MM.1S (cell line): ENCODE data around the gene LIPG.

Experiments used
- DNase-seq: peaks from one replicate; pipeline ENCODE4 v3.0.0-alpha.2; 2015
- H2AFZ ChIP-seq: fragments of 300-600 bp; sonication (generic); 2 replicates; pipeline ENCODE4 v1.6.0; 2016; ENCODE audit warnings: antibody characterized with exemption, low read length
- H3F3A ChIP-seq: fragments of 300-600 bp; sonication (generic); 2 replicates; pipeline ENCODE4 v1.6.1; 2016; ENCODE audit warnings: mild to moderate bottlenecking, antibody characterized with exemption, low read length, moderate library complexity, mixed read lengths; ENCODE audit not compliant: insufficient read depth
- H3K27ac ChIP-seq: fragments of 300-600 bp; sonication (generic); 2 replicates; pipeline ENCODE4 v1.5.1; 2016; ENCODE audit warnings: mild to moderate bottlenecking, low read length
- H3K27me3 ChIP-seq: fragments of 300-600 bp; sonication (generic); replicated peaks from 2 replicates; pipeline ENCODE4 v1.6.0; 2016; ENCODE audit warnings: low read length; ENCODE audit not compliant: insufficient read depth
- H3K36me3 ChIP-seq: fragments of 300-600 bp; sonication (generic); replicated peaks from 2 replicates; pipeline ENCODE4 v1.6.1; 2016; ENCODE audit warnings: mild to moderate bottlenecking, low read length, mixed read lengths; ENCODE audit not compliant: insufficient read depth
- H3K4me1 ChIP-seq: fragments of 300-600 bp; sonication (generic); 2 replicates; pipeline ENCODE4 v1.6.1; 2016; ENCODE audit warnings: low read length, mixed read lengths
- H3K4me2 ChIP-seq: fragments of 300-600 bp; sonication (generic); 2 replicates; pipeline ENCODE4 v1.6.0; 2016; ENCODE audit warnings: low read depth, low read length
- H3K4me3 ChIP-seq: fragments of 300-600 bp; sonication (generic); 2 replicates; pipeline ENCODE4 v1.5.1; 2016; ENCODE audit warnings: low read length, mixed read lengths
- H3K79me2 ChIP-seq: fragments of 300-600 bp; sonication (generic); 2 replicates; pipeline ENCODE4 v1.6.1; 2016; ENCODE audit warnings: mixed run types, low read length, mixed read lengths
- H3K9ac ChIP-seq: fragments of 300-600 bp; sonication (generic); 2 replicates; pipeline ENCODE4 v1.6.1; 2016; ENCODE audit warnings: low read length, mixed read lengths
- H3K9me2 ChIP-seq: fragments of 300-600 bp; sonication (generic); replicated peaks from 2 replicates; pipeline ENCODE4 v1.6.1; 2016; ENCODE audit warnings: mild to moderate bottlenecking, low read length, mixed read lengths; ENCODE audit not compliant: insufficient read depth
- H3K9me3 ChIP-seq: fragments of 300-600 bp; sonication (generic); replicated peaks from 2 replicates; pipeline ENCODE4 v1.6.1; 2016; ENCODE audit warnings: mild to moderate bottlenecking, low read length, mixed read lengths; ENCODE audit not compliant: insufficient read depth
- H4K20me1 ChIP-seq: fragments of 300-600 bp; sonication (generic); 2 replicates; pipeline ENCODE4 v1.6.1; 2016; ENCODE audit warnings: mild to moderate bottlenecking, low read length, moderate library complexity, mixed read lengths; ENCODE audit not compliant: insufficient read depth
- CTCF ChIP-seq: fragments of 300-600 bp; sonication (generic); IDR thresholded peaks from 2 replicates; pipeline ENCODE4 v1.5.1; 2016; ENCODE audit warnings: antibody characterized with exemption, low read length, mixed read lengths
- EZH2 ChIP-seq: fragments of 300-600 bp; sonication (generic); optimal IDR thresholded peaks from 2 replicates; pipeline ENCODE3; 2017; ENCODE audit warnings: low read depth, mild to moderate bottlenecking, antibody characterized with exemption, low read length, mixed read lengths
- EZH2phosphoT487 ChIP-seq: fragments of 300-600 bp; sonication (generic); IDR thresholded peaks from 2 replicates; pipeline ENCODE4 v1.6.1; 2018; ENCODE audit warnings: antibody characterized with exemption, low read length

Gene LIPG

GRCh38 chr18:49531678-49532153 is 30.1 kb upstream of the LIPG start:
- Histone ChIP-seq H4K20me1 (no peaks in the 10 kb centered on the region), H3K27me3 (no peaks in the 10 kb centered on the region), H3K9ac (peak overlapping the region; percentile 72), H3F3A (peaks cover 4% of the 10 kb centered on the region), H3K4me1 (peaks cover 9% of the 10 kb centered on the region), H3K27ac (peak overlapping the region; percentile 89), H3K4me2 (peak overlapping the region; percentile 97), H3K9me2 (no peaks in the 10 kb centered on the region), H2AFZ (peak overlapping the region; percentile 99), H3K79me2 (no peaks in the 10 kb centered on the region), H3K36me3 (no peaks in the 10 kb centered on the region), H3K9me3 (no peaks in the 10 kb centered on the region), H3K4me3 (peak overlapping the region; percentile 71)
- TF ChIP-seq EZH2phosphoT487 (no peak), CTCF (no peak), EZH2 (no peak)
- peak; percentile 81 for DNase-seq

GRCh38 chr18:49534846-49535601 is 26.8 kb upstream of the LIPG start:
- Histone ChIP-seq H3K4me3 (no peak overlapping the region), H3K36me3 (no peaks in the 10 kb centered on the region), H3K27ac (no peak overlapping the region), H3K9me3 (no peaks in the 10 kb centered on the region), H3K4me1 (peaks cover 9% of the 10 kb centered on the region), H3K4me2 (no peak overlapping the region), H3K9me2 (no peaks in the 10 kb centered on the region), H3F3A (peaks cover 4% of the 10 kb centered on the region), H3K79me2 (no peaks in the 10 kb centered on the region), H2AFZ (no peak overlapping the region), H3K9ac (no peak overlapping the region), H4K20me1 (no peaks in the 10 kb centered on the region), H3K27me3 (no peaks in the 10 kb centered on the region)
- TF ChIP-seq EZH2phosphoT487 (no peak), CTCF (no peak)
- DNase-seq = no peak

GRCh38 chr18:49537232-49537896 is 24.5 kb upstream of the LIPG start:
- Histone ChIP-seq H3K9me3 (no peaks in the 10 kb centered on the region), H3K9ac (no peak overlapping the region), H3K4me2 (no peak overlapping the region), H2AFZ (no peak overlapping the region), H3K4me1 (peaks cover 9% of the 10 kb centered on the region), H3K4me3 (no peak overlapping the region), H4K20me1 (no peaks in the 10 kb centered on the region), H3K9me2 (no peaks in the 10 kb centered on the region), H3K27me3 (no peaks in the 10 kb centered on the region), H3F3A (no peaks in the 10 kb centered on the region), H3K79me2 (no peaks in the 10 kb centered on the region), H3K36me3 (no peaks in the 10 kb centered on the region), H3K27ac (no peak overlapping the region)
- TF ChIP-seq EZH2phosphoT487 = no peak
- no peak for DNase-seq

GRCh38 chr18:49544362-49544761 is 17.5 kb upstream of the LIPG start:
- Histone ChIP-seq H3K27me3 (no peaks in the 10 kb centered on the region), H3K4me2 (no peak overlapping the region), H3K4me1 (peaks cover 12% of the 10 kb centered on the region), H3K36me3 (no peaks in the 10 kb centered on the region), H4K20me1 (no peaks in the 10 kb centered on the region), H3K9me3 (no peaks in the 10 kb centered on the region), H3K79me2 (no peaks in the 10 kb centered on the region), H3K9ac (no peak overlapping the region), H3K4me3 (no peak overlapping the region), H3K27ac (no peak overlapping the region), H2AFZ (no peak overlapping the region), H3F3A (no peaks in the 10 kb centered on the region), H3K9me2 (no peaks in the 10 kb centered on the region)
- DNase-seq = no peak
- TF ChIP-seq EZH2phosphoT487 (no peak), CTCF (no peak), EZH2 (no peak)
